Measurements from ENCODE around the gene MCM6. TPM values are rescaled to one million over a fixed set of nuclear protein-coding genes. Genes with fewer than 3 reads are reported as not detected.

MCM6 gene
- total and polyA plus RNA-seq, 2 donors from 2014 or later, result 10.1 to 11.9 TPM

GRCh38 chr2:135825131-135825530, 51.1 kb downstream of the MCM6 start:
- H3K27me3 ChIP-seq (ENCODE audit: control insufficient read depth, insufficient read depth, low read length), result no peaks in the 10 kb centered on the region
- H3K9me3 ChIP-seq (ENCODE audit: control insufficient read depth in 2 of 3, insufficient read depth in 1 of 3, low read length in 3 of 3), result peaks cover 0 to 3% (median 0%) of the 10 kb centered on the region in 3 donors
- FAIRE-seq (no peak), DNase-seq (no peak)
- no peaks in the 10 kb centered on the region for H3K36me3 ChIP-seq (ENCODE audit: control insufficient read depth in 2 of 3, insufficient read depth in 3 of 3, low read length in 3 of 3)
- H3K4me1 ChIP-seq (ENCODE audit: control insufficient read depth in 2 of 3, insufficient read depth in 2 of 3, low read depth in 1 of 3, low read length in 3 of 3), result no peaks in the 10 kb centered on the region
- H3K4me3 ChIP-seq (ENCODE audit: low read length in 3 of 3), result no peak overlapping the region
- no peak overlapping the region for H3K9ac ChIP-seq (ENCODE audit: low read length in 3 of 3)
- H3K27ac ChIP-seq (ENCODE audit: low read depth in 2 of 2, low read length in 2 of 2), result no peak overlapping the region
- TF ChIP-seq, protein P1, sequence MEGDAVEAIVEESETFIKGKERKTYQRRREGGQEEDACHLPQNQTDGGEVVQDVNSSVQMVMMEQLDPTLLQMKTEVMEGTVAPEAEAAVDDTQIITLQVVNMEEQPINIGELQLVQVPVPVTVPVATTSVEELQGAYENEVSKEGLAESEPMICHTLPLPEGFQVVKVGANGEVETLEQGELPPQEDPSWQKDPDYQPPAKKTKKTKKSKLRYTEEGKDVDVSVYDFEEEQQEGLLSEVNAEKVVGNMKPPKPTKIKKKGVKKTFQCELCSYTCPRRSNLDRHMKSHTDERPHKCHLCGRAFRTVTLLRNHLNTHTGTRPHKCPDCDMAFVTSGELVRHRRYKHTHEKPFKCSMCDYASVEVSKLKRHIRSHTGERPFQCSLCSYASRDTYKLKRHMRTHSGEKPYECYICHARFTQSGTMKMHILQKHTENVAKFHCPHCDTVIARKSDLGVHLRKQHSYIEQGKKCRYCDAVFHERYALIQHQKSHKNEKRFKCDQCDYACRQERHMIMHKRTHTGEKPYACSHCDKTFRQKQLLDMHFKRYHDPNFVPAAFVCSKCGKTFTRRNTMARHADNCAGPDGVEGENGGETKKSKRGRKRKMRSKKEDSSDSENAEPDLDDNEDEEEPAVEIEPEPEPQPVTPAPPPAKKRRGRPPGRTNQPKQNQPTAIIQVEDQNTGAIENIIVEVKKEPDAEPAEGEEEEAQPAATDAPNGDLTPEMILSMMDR (IDR thresholded peaks at IDR 0.05; ENCODE audit: borderline replicate concordance, extremely low read depth, insufficient read depth), result no peak
- intact Hi-C loops (cut with DNase I), result no loop called here

DNA sequence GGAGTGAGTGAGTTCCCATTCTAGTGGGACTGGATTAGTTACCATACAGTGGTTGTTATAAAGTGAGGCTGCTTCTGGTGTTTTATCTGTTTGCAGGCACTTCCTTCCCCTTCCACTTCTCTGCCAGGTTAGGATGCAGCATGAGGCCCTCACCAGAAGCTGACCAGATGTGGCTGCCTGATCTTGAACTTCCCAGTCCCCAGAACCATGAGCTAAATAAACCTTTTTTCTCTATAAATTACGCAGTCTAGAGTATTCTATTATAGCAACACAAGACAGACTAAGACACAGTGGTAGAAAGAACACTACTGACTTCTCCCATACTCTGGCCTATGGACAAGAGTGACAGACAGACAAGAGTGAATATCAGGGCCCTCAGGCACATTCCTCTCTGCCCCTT, 53.4 kb downstream of the MCM6 start:
- DNase-seq, result no peak
- Histone ChIP-seq H3K4me3 (ENCODE audit: low read length in 3 of 3) (no peak overlapping the region), H3K27me3 (ENCODE audit: control insufficient read depth, insufficient read depth, low read length) (no peaks in the 10 kb centered on the region), H3K9me3 (ENCODE audit: control insufficient read depth in 2 of 3, insufficient read depth in 1 of 3, low read length in 3 of 3) (peaks cover 0 to 3% (median 0%) of the 10 kb centered on the region in 3 donors), H3K36me3 (ENCODE audit: control insufficient read depth in 2 of 3, insufficient read depth in 3 of 3, low read length in 3 of 3) (no peaks in the 10 kb centered on the region), H3K27ac (ENCODE audit: low read depth in 2 of 2, low read length in 2 of 2) (no peak overlapping the region), H3K9ac (ENCODE audit: low read length in 3 of 3) (no peak overlapping the region), H3K4me1 (ENCODE audit: control insufficient read depth in 2 of 3, insufficient read depth in 2 of 3, low read depth in 1 of 3, low read length in 3 of 3) (no peaks in the 10 kb centered on the region)
- FAIRE-seq, result no peak
- intact Hi-C loops (cut with DNase I), result no loop called here
- TF ChIP-seq, protein P1 (IDR thresholded peaks at IDR 0.05; ENCODE audit: borderline replicate concordance, extremely low read depth, insufficient read depth), result no peak

GRCh38 chr2:135821190-135821589, 55.1 kb downstream of the MCM6 start:
- FAIRE-seq (no peak), DNase-seq (no peak)
- Histone ChIP-seq H3K4me3 (ENCODE audit: low read length in 3 of 3) (no peak overlapping the region), H3K4me1 (ENCODE audit: control insufficient read depth in 2 of 3, insufficient read depth in 2 of 3, low read depth in 1 of 3, low read length in 3 of 3) (no peaks in the 10 kb centered on the region), H3K9ac (ENCODE audit: low read length in 3 of 3) (no peak overlapping the region), H3K9me3 (ENCODE audit: control insufficient read depth in 2 of 3, insufficient read depth in 1 of 3, low read length in 3 of 3) (peaks cover 0 to 3% (median 0%) of the 10 kb centered on the region in 3 donors), H3K27ac (ENCODE audit: low read depth in 2 of 2, low read length in 2 of 2) (no peak overlapping the region), H3K36me3 (ENCODE audit: control insufficient read depth in 2 of 3, insufficient read depth in 3 of 3, low read length in 3 of 3) (no peaks in the 10 kb centered on the region), H3K27me3 (ENCODE audit: control insufficient read depth, insufficient read depth, low read length) (no peaks in the 10 kb centered on the region)
- TF ChIP-seq, protein P1 (IDR thresholded peaks at IDR 0.05; ENCODE audit: borderline replicate concordance, extremely low read depth, insufficient read depth), result no peak
- intact Hi-C loops (cut with DNase I), result no loop called here

DNA sequence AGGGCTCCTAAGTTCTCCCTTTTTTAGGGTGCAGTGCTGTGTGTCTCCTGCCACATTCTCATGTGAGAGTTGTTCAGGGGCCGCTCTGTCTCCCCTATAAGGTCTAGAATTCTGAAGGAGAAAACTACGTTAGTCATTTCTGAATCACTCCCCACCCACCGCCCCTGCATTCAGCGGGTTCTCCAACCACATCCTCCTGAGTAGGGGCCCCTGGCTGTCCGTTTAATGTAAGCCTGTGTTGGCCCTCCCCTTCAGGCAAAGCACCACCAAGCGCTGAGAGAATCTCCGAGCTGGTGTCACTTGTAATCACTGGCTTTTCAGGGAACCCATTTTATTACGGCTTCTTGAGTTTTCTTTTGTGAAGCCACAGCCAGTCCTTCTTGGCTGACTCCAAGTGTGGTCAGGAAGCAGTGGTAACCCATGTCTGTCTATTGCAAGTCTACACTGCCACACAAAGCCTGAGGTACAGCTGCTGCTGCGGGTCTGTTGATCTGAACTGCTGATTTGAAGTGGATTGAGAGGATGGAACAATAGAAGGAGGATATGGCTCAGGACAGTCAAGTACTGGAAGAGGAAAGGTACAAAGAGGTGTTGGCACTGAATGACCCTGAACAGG, 56.1 kb downstream of the MCM6 start:
- Histone ChIP-seq H3K36me3 (ENCODE audit: control insufficient read depth in 2 of 3, insufficient read depth in 3 of 3, low read length in 3 of 3) (no peaks in the 10 kb centered on the region), H3K9ac (ENCODE audit: low read length in 3 of 3) (no peak overlapping the region), H3K4me3 (ENCODE audit: low read length in 3 of 3) (no peak overlapping the region), H3K27ac (ENCODE audit: low read depth in 2 of 2, low read length in 2 of 2) (no peak overlapping the region), H3K4me1 (ENCODE audit: control insufficient read depth in 2 of 3, insufficient read depth in 2 of 3, low read depth in 1 of 3, low read length in 3 of 3) (no peaks in the 10 kb centered on the region), H3K27me3 (ENCODE audit: control insufficient read depth, insufficient read depth, low read length) (no peaks in the 10 kb centered on the region), H3K9me3 (ENCODE audit: control insufficient read depth in 2 of 3, insufficient read depth in 1 of 3, low read length in 3 of 3) (peaks cover 0 to 3% (median 0%) of the 10 kb centered on the region in 3 donors)
- intact Hi-C loops (cut with DNase I), result no loop called here
- DNase-seq (no peak), FAIRE-seq (no peak)
- TF ChIP-seq, protein P1 (IDR thresholded peaks at IDR 0.05; ENCODE audit: borderline replicate concordance, extremely low read depth, insufficient read depth), result no peak
